Activated T-cell treated with anti-CD3 and anti-CD28 coated beads for 1 hour (primary cell): ENCODE results near the gene PDE6B.
"Not testable (repeated sequence)": the region's sequence is repeated elsewhere in the genome, so short reads cannot be mapped to it uniquely, and the experiment has no call there.

Experiments used
- DNase-seq: peaks from one replicate; pipeline ENCODE4 v3.0.0-alpha.2; 2020; ENCODE audit warnings: low read depth

PDE6B gene

DNA sequence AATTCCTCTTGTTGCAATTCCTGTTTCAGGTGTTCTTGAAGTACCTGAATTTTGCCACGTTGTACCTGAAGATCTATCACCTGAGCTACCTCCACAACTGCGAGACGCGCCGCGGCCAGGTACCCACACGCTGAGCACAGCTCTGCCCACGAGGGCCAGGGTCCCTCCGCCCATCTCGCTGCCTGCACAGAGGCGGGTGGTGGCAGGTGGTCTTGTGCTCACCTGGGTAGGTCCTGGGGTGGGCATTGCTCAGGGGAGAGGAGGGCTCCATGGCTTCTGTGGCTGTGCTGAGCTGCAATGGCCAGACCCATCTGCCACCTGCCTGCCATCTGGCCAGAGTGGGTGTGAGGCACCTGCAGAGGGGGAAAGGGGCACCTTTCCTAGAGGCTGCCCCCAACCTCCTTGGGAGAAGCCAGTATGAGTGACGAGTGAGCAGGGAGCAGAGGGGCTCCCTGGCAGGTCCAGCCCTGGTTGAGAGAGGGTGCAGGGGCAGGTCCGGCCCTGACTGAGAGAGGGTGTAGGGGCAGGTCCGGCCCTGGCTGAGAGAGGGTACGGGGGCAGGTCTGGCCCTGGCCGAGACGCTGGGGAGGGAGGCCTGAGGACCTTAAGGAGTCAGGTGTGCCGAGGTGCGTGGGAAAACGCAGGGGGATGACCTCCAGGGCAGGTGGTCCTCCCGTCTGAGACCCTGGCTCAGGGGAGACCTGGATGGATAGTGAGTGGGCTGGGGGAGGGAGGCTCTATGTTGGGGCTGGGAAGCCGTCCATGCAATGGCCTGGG is 10.7 kb downstream of the PDE6B start:
- no peak for DNase-seq

DNA sequence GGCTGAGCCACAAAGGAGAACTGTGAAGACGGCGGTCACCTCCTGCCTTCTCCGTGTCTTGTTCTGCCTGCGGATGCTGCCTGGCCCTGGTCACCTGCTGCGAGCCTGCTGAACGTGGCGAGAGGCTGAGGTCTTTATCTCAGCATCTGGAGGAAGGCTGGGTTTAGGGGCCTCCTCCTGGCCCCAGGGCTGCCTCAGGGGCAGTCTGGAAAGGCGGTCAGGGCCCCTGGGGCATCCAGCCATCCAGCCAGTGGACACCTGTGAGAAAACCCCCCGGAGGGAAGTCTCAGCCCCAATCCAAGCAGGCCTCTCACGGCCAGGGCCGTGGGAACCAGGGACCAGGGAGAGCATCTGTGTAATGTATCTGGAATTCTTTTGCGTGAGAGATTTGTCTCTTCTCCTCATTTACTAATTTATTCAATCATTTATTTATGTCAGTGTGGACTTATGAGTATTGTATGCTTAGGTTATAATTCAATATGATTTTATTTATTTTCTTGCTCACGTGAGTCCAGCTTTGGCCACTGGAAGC is 11.3 kb downstream of the PDE6B start:
- DNase-seq: no peak

DNA sequence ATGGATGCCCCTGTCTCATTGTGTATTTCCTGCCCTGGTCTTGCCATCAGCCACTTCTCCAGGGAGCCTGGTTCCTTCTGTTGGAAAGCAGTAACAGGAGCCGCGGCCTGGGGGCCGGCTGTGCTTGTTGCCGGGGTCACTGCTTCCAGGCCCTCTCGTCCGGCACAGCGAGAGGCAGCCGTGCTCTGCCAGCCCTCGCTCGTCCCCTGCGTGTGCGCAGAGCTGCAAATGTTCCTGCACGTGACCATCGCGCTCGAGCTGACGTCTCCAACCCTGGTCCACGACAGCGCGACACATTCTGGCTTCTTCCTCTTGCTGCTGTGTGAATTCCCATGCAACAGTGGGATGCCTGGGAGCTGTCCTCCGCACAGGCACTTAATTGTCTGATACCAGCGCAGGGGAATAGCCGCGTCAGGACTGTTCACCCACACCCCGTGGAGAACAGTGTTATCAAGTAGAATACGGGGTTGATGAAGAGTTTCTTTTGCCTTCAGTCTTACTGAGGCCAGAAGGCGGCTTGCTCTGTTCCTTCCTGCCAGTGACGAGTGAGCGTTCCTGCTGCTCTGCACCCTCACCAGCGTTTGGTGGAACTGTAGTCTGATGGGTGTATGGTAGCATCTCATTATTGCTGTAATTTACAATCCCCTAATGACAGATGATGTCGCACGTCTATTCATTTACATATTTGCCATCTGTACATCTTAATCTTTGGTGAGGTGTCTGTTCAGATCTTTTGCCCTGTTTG is 12.3 kb downstream of the PDE6B start:
- DNase-seq: no peak

DNA sequence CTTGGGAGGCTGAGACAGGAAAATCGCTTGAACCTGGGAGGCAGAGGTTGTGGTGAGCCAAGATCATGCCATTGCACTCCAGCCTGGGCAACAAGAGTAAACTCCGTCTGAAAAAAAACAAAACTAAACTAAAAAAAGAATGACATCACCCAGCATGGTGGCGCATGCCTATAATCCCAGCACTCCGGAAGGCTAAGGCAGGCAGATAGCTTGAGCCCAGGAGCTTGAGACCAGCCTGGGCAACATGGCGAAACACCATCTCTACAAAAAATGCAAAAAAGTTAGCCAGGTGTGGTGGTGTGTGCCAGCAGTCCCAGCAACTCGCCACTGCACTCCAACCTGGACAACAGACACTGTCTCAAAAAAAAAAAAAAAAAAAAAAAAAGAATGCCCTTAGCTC is 17.0 kb downstream of the PDE6B start:
- not testable (repeated sequence) for DNase-seq

DNA sequence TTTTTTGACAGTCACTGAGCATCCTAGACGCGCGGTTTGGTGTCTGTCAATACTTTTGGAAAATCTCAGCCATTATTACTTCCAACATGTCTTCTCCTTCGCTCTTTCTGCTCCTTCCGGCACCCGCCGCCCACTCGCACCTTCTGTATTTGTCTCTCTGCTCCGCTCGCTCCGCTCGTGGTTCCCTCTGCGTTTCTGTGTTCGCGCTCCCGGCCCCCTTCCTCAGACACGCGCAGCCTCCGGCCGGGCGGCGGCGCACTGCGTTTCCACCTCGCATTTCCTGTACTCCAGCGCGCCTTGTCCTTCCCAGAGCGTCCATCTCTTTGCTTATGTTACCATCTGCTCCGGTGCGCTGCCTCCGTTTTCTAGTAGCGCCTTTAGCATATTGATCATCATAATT is 21.1 kb downstream of the PDE6B start:
- no peak for DNase-seq

DNA sequence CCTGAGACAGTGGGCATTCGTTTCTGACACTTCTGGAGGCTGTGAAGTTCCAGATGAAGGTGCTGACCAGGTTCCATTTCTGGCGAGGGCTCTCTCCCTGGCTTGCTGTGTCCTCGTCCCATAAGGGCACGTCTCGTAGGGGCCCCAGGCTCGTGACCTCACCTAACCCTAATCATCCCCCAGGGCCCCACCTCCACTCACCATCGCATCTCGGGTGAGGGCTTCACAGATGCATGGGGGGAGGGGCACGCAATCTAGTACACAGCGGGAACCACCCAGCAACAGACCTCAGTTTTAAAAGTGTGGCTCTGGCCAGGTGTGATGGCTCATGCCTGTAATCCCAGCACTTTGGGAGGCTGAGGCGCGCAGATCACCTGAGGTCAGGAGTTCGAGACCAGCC is 22.1 kb downstream of the PDE6B start:
- no peak for DNase-seq

DNA sequence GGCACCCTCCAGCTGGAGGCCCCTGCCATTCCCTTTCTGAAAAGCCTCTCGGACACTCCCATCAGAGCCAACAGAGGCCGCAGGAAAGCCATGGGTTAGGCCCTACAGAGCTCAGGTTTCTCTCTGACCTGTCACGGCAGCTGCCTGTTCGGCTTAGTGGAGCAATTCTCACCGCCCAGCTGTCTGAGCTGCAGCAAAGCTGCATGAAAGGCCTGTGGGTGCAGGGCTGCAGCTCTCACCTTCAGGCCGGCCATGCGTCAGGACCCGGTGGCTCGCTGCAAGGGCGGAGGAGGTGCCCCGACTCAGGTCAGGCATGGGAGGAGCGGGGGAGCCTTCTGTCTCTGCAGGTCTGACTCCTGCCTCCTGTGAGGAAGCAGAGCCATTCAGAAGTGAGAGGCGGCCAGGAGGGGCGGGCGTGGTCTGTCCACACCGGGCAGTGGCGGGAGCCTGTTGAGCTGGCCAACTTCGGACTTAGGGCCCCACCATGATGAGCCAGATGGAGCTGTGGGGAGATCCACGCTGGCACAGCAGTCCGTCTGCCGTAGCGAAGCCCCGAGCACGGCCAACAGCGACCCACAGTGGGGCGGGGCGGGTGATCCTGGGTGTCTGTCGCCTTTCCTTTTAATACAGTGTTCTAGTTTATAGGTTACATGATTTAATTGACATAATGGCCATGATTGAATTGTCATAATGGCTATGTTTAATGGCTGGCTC is 23.4 kb downstream of the PDE6B start:
- DNase-seq: no peak

DNA sequence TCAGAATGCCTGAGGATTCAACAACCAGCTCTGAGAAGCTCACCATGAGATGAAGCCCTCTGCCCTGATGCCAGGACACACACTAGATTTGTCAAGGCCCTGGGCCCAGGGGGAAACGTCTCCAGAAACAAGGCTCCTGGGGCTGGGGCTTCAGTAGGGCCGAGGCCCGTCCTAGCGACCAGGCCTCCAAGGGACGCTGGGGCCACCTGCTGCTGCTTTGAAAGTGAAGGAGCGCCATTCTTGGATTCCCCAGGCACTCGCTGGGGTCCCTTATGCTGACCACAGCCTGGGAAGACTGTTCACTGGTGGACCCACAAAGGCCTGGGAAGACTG is 23.9 kb downstream of the PDE6B start:
- no peak for DNase-seq

DNA sequence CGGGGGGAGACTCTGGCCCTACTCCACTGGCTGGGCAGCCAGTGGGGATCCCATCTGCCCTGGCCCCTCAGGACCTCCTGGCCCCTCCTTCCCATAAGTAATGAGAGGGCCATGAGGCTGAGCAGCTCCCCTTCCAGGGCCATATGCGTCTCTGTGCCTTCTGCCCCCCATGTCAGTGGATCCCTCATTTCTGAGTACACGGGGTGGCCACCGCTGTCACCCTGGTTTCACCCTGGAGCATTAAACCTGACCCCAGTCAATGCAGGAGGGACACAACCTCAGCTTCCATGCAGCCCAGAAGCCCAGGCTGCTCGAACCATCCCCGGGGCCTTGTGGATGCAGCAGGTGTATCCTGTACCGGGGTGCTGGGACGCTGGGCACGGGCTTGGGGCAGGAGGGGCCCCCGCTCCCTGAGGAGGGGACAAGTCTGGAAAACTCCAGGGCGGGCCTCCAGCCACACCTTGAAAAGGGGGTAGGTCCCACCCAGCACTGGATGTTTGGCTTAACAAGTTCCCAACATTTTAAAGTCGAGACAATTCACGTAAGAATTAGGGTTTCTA is 24.5 kb downstream of the PDE6B start:
- no peak for DNase-seq

DNA sequence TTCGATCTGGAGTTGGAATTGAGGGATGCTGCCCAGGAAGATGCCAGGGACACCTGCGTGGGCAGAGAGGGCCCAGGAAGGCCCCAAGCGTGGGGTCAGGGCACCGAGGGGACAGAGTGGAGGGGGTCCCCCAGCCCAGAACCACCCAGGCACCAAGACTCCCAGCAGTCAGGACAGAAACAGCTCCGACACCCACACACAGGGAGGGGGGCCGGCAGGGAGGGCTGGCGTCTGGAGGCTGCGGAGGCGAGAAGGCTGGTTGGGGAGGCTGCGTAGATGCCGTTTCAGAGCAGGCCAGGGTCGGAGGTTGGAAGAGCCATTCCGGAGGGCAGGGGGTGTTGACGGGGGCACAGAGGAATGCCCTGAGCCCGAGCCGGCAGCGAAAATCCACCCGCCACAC is 25.1 kb downstream of the PDE6B start:
- no peak for DNase-seq

DNA sequence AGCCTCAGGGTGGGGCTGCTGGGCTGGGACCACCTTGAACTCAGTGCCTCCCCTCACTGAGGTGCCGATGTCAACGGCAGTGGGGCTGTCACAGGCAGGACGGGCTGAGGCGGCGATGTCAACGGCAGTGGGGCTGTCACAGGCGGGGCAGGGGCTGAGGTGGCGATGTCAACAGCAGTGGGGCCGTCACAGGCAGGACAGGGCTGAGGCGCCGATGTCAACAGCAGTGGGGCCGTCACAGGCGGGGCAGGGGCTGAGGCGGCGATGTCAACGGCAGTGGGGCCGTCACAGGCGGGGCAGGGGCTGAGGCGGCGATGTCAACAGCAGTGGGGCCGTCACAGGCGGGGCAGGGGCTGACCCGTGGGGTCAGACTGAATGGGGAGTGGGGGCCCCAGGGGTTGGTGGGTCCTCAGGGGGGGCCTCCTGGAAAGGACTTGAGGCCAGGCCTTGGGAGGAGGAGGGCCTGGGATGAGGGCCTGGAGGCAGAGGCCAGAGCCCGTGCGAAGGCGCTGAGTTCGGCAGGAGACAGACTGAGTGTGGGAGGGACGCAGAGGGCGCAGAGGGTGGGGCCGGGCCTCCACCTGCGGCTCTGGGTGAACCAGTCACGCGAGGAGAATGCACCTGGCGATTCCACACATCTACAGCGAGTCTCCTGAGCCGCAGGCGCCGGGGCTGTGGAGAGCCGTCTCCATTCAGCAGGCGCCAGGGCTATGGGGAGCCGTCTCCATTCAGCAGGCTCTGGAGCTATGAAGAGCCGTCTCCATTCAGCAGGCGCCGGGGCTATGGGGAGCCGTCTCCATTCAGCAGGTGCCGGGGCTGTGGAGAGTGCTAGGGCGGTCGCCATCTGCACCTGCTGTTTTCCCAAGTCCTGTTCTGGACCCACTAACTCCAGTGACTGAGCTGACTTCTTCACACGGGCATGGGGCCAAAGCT is 25.8 kb downstream of the PDE6B start:
- no peak for DNase-seq

DNA sequence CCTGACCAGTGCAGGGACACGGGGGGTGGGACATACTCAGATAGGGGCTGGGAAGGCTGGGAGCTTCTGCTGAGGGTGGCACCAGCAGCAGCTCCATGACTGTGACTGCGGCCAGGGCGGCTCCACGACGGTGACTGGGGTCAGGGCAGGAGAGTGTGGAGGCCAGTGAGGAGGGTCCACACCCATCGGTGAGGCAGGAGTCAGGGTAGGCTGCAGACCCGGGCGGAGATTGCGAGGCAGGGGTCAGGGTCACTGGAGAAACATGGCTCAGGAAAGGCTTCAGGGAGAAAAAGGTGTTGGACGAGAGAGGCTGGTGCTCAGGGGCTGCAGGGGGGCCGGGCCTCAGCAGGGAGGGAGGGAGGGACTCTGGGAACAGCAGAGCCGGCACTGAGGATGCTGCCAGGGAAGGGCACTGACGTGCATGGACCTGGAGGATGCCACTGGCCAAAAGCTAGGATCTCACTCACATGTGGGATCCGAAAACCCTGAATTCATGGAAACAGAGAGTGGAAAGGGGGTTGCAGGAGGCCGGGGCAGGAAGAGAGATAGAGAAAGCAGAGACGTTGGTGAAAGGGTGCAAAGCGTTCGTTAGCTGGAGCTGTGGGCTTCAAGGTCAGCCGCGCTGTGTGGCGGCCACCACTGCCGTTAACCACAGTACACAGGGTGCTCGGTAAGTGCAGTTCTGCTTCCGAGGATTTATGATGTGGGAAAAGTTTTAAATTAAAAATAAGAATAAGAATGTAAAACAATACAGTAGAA is 26.7 kb downstream of the PDE6B start:
- no peak for DNase-seq

DNA sequence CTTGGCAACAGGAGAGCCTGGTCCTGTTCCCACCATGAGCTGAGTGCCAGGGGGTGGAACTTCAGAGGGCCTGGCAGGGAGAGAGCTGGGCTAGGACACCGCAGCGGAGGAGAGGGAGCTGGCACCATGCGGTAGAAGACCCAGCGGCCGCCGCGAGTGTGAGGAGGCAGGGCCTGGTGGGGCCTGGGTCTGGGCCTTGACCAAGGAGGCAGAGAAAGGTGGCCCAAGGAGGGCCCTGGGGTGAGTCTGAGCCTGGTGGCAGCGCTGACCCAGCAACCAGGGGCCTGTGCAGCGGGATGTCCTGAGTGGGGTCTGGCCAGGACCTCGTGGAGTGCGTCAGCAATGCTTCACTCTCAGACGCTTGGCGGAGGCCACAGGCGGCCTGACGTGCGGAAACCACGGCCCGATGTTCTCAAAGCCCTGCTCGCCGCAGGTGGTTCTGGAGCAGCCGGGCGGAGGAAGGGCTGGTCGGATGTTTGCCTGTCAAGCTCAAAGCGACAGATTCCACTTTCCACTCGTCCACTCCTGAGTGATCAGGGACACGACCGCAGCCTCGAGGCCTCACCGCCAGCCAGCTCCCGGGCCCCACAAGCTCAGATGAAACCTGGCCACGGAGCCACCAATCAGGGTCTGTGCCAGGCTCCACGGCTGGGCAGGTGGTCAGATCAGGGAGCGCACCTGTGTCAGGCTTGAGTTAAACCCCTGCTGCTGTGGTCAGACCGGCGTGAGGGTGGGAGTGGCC is 27.9 kb downstream of the PDE6B start:
- DNase-seq: no peak

DNA sequence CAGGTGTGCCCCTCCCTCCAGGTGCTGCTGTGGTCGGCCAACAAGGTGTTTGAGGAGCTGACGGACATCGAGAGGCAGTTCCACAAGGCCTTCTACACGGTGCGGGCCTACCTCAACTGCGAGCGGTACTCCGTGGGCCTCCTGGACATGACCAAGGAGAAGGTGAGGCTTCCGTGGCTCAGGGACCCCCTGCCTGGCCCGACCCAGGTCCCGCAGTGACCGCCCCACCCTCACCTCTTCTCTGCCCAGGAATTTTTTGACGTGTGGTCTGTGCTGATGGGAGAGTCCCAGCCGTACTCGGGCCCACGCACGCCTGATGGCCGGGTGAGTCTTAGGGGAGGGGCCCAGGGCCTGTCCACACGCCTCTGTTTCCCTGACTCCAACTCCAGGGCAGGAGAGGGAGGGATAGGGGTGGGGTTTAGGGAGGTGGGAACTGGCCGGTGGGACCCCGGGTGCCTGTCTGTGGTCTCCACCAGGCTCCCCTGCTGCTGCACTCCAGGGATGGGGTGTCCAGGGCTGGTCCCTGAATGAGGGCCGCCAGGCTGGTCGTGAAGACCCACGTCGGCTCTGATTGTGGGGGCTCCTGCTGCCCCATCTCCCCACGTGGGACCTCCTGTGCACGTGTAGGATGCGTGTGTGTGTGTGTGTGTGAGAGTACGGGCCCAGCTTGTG is 28.6 kb downstream of the PDE6B start:
- no peak for DNase-seq

DNA sequence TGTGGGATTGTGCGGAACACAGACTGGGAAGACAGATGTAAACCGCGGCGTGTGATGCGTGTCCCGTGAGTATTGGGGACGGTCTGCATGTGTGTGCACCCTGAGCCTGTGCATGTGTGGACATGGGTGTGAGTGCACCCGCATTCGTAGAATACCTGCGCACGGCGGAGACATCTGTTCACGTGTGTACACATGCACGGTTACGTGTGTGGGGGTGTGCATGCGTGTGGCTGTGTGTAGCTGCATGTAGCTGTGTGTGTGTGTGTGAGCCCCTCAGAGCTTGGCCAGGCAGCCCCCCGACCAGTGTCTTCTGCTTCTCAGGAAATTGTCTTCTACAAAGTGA is 29.1 kb downstream of the PDE6B start:
- DNase-seq: no peak

DNA sequence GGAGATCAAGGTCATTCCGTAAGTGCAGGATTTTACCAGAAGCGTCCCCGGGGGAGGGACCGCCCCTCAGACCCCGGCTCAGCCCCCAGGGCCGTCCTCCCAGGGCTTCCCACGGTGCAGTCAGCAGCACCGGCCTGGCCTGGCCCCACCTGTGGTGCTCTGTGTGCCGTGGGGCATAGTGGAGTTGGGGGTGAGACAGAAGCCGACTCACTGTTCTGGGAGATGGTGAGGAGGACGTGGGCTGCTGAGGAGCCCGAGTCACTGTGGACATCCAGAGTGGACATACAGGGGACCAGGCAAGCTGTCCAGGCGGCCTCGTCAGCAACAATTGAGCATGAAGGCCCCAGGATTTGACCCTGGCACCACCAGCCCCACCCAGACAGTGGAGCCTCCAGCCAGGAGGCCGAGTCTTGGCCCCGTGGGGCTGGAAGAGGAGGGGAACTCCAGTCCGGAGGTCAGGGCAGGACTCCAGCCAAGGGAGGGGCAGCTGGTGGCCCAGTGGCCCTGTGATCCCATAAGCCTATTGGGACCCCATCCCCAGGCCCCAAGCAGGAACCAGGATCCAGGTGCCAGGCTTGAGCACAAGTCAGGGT is 29.6 kb downstream of the PDE6B start:
- no peak for DNase-seq

DNA sequence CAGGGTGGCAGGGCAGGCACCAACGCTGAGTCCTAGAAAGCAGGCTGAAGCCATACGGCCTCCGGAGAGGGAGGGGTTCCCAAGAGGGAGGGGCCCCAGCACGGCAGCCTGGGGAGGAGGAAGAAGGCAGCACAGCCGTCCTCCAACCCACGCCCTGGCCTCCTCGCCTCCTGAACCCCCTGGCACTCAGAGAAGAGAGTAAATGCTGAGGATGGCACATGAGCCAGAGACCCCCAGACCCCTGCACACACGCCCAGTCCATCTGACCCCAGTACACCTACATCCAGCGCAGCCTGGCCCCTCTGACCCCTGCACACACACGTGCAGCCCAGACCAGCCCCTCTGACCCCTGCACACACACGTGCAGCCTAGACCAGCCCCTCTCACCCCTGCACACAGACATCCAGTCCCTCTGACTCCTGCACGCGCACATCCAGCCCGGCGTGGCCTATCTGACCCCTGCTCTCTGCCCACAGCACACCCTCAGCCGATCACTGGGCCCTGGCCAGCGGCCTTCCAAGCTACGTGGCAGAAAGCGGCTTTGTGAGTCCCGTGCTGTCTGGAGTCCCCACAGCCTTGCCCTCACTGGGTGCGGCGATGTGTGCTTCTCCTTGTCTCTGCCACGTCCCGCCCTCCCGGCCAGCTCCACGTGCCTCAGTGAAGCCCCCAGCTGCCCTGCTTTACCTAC is 30.2 kb downstream of the PDE6B start:
- DNase-seq: no peak
